Caco-2 (cell line): ENCODE data around the gene CRAMP1. TPM values are rescaled to one million over a fixed set of nuclear protein-coding genes. Genes with fewer than 3 reads are reported as not detected.
A peak's percentile ranks its signal among the peaks of the same experiment; 100 is the strongest.

ENCODE experiments used
- BruUV-seq: library from RNA; stranded (reverse); fragments of 400-500 nt; replicated peaks from 2 replicates; lab custom pipeline; 2021; lab: Mats Ljungman, UMichigan
- CTCF ChIA-PET: fragments of 300-600 bp; sonication (Branson Sonifier 250); formaldehyde crosslinking; loops from one replicate; lab custom pipeline; 2022; ENCODE audit warnings: antibody characterized with exemption; lab: Charles Lee
- POLR2A ChIA-PET: fragments of 300-600 bp; sonication (Branson Sonifier 250); formaldehyde crosslinking; loops from one replicate; lab custom pipeline; 2022; ENCODE audit warnings: antibody characterized with exemption; lab: Charles Lee
- DNase-seq, 2 experiments: peaks; one replicate each; pipeline versions ENCODE4 v3.0.0 to v3.0.0-alpha.2; 2020 to 2022
- H3K27me3 ChIP-seq: replicated peaks from 2 replicates; pipeline ENCODE4 v1.6.0; 2011; ENCODE audit warnings: low read length; ENCODE audit not compliant: control insufficient read depth, insufficient read depth
- H3K36me3 ChIP-seq: 2 replicates; pipeline ENCODE4 v1.5.1; 2011; ENCODE audit warnings: low read length; ENCODE audit not compliant: control insufficient read depth, insufficient read depth
- H3K4me1 ChIP-seq: fragments of 250-450 bp; sonication (Bioruptor Pico); 2 replicates; pipeline ENCODE4 v1.5.1; 2020; ENCODE audit warnings: mild to moderate bottlenecking
- H3K4me3 ChIP-seq: 2 replicates; pipeline ENCODE4 v1.5.1; 2011; ENCODE audit warnings: low read depth, mild to moderate bottlenecking, control low read depth, low read length
- H3K9me3 ChIP-seq: fragments of 250-450 bp; sonication (Bioruptor Pico); 2 replicates; pipeline ENCODE4 v1.5.1; 2020; ENCODE audit warnings: mild to moderate bottlenecking, moderate library complexity
- H3K27ac Mint-ChIP-seq: one replicate; pipeline ENCODE4 v1.8.0; 2022; ENCODE audit warnings: mixed read lengths; ENCODE audit not compliant: unreplicated experiment
- H3K27me3 Mint-ChIP-seq: one replicate; pipeline ENCODE4 v1.8.0; 2022; ENCODE audit warnings: mixed read lengths; ENCODE audit not compliant: insufficient read depth, unreplicated experiment
- H3K36me3 Mint-ChIP-seq: one replicate; pipeline ENCODE4 v1.8.0; 2022; ENCODE audit warnings: mild to moderate bottlenecking, mixed read lengths; ENCODE audit not compliant: insufficient read depth, unreplicated experiment
- H3K4me1 Mint-ChIP-seq: one replicate; pipeline ENCODE4 v1.8.0; 2022; ENCODE audit warnings: low read depth, mixed read lengths; ENCODE audit not compliant: unreplicated experiment
- H3K4me3 Mint-ChIP-seq: one replicate; pipeline ENCODE4 v1.8.0; 2022; ENCODE audit warnings: mild to moderate bottlenecking, moderate library complexity, mixed read lengths; ENCODE audit not compliant: unreplicated experiment
- H3K9me3 Mint-ChIP-seq: one replicate; pipeline ENCODE4 v1.8.0; 2022; ENCODE audit warnings: mixed read lengths; ENCODE audit not compliant: unreplicated experiment
- intact Hi-C: fragments of 100-400 bp; cut with micrococcal nuclease; formaldehyde crosslinking; loops from one replicate; pipeline ENCODE4 v1.10.0; 2022; ENCODE audit not compliant: unreplicated experiment
- total RNA-seq: library from RNA; stranded (reverse); gene quantifications from 2 replicates; pipeline ENCODE4 v1.2.3, GENCODE V29; 2022
- TF ChIP-seq, protein P1 (sequence below), 2 experiments: fragments of 200-600 bp in 1 of 2; IDR thresholded peaks; 1 replicate in 1 of 2; 2 replicates in 1 of 2; pipeline versions ENCODE4 v1.5.1 to v1.8.0; 2011 to 2022; ENCODE audit warnings: antibody characterized with exemption in 1 of 2, control low read depth in 1 of 2, inconsistent platforms in 1 of 2, low read depth in 1 of 2, low read length in 1 of 2, mild to moderate bottlenecking in 1 of 2, moderate library complexity in 1 of 2; ENCODE audit not compliant: insufficient read depth in 1 of 2, severe bottlenecking in 1 of 2, unreplicated experiment in 1 of 2

The CRAMP1 gene
- total RNA-seq, 1 experiment from 2014 or later = 24.7 TPM

GRCh38 chr16:1635070-1635469 lies 22.9 kb downstream of the CRAMP1 start:
- Mint-ChIP-seq H3K9me3 (no peaks in the 10 kb centered on the region), H3K4me3 (no peak overlapping the region), H3K27ac (no peak overlapping the region), H3K36me3 (peaks cover 28% of the 10 kb centered on the region), H3K27me3 (no peaks in the 10 kb centered on the region), H3K4me1 (peaks cover 7% of the 10 kb centered on the region)
- DNase-seq = no peak
- no peaks in the 10 kb centered on the region for H3K9me3 ChIP-seq
- ChIA-PET POLR2A (no interaction called here), CTCF (no interaction called here)
- H3K36me3 ChIP-seq = no peaks in the 10 kb centered on the region; the same call in 1 of the 2 replicates
- intact Hi-C loops = no loop called here
- no peaks in the 10 kb centered on the region for H3K27me3 ChIP-seq
- TF ChIP-seq, protein P1, sequence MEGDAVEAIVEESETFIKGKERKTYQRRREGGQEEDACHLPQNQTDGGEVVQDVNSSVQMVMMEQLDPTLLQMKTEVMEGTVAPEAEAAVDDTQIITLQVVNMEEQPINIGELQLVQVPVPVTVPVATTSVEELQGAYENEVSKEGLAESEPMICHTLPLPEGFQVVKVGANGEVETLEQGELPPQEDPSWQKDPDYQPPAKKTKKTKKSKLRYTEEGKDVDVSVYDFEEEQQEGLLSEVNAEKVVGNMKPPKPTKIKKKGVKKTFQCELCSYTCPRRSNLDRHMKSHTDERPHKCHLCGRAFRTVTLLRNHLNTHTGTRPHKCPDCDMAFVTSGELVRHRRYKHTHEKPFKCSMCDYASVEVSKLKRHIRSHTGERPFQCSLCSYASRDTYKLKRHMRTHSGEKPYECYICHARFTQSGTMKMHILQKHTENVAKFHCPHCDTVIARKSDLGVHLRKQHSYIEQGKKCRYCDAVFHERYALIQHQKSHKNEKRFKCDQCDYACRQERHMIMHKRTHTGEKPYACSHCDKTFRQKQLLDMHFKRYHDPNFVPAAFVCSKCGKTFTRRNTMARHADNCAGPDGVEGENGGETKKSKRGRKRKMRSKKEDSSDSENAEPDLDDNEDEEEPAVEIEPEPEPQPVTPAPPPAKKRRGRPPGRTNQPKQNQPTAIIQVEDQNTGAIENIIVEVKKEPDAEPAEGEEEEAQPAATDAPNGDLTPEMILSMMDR (IDR thresholded peaks at IDR 0.05; ENCODE audit: insufficient read depth in 1 of 2, low read depth in 1 of 2, low read length in 1 of 2, severe bottlenecking in 1 of 2, unreplicated experiment in 1 of 2) = no peak
- no TSS peak for BruUV-seq
- 0 out of 2 replicates have a peak, but pooled peaks cover 7% of the 10 kb centered on the region for H3K4me1 ChIP-seq
- H3K4me3 ChIP-seq = no peak overlapping the region

DNA sequence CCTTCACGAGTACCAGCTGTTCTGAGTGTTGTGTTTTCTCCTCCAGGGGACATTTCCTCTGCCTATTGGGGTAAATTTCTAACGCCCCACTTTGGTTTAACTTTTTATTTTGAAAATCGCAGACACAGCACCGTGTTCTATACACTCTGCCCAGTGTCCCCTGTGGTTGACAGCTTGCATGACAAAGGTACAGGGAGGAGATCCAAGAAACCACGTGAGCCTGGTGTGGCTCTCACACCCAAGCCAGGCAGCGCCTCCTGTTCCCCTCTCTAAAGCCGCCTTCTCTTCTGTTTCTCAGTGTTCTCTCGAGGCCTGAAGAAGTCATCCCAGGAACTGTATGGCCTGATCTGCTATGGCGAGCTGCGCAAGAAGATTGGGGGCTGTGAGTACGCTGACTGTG lies 25.4 kb downstream of the CRAMP1 start:
- H3K4me3 Mint-ChIP-seq = no peak overlapping the region
- H3K27ac Mint-ChIP-seq = no peak overlapping the region
- no peaks in the 10 kb centered on the region for H3K27me3 ChIP-seq
- 0 out of 2 replicates have a peak, but pooled peaks cover 7% of the 10 kb centered on the region for H3K4me1 ChIP-seq
- TF ChIP-seq, protein P1 (IDR thresholded peaks at IDR 0.05; ENCODE audit: insufficient read depth in 1 of 2, low read depth in 1 of 2, low read length in 1 of 2, severe bottlenecking in 1 of 2, unreplicated experiment in 1 of 2) = no peak
- peaks cover 7% of the 10 kb centered on the region for H3K4me1 Mint-ChIP-seq
- BruUV-seq = no TSS peak
- no peaks in the 10 kb centered on the region for H3K9me3 Mint-ChIP-seq
- H3K36me3 ChIP-seq = peaks cover 2% of the 10 kb centered on the region
- H3K36me3 Mint-ChIP-seq = peaks cover 40% of the 10 kb centered on the region
- ChIA-PET POLR2A (no interaction called here), CTCF (no interaction called here)
- DNase-seq = no peak
- H3K9me3 ChIP-seq = no peaks in the 10 kb centered on the region
- no peak overlapping the region for H3K4me3 ChIP-seq
- no peaks in the 10 kb centered on the region for H3K27me3 Mint-ChIP-seq
- intact Hi-C loops = no loop called here

DNA sequence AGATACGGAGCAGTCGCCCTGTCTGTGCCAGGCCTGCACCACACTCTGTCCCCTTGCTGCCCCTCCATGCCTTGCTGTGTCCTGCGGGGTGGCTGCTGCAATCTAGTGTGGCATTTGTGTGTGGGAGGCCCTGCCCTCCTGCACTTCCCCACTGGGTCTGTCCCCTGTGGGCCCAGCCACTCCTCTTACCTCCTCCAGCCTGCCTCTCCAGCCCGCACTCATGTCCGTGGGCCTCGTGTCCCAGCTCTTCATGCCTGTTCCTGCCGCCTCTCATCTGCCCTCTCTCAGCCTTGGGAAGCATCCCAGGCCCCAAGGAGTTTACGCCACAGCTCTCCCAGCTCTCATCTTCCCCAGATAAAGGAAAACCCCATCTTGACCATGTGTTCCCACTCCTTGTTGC lies 26.6 kb downstream of the CRAMP1 start:
- Histone ChIP-seq H3K9me3 (no peaks in the 10 kb centered on the region), H3K4me3 (no peak overlapping the region), H3K4me1 (0 out of 2 replicates have a peak, but pooled peaks cover 7% of the 10 kb centered on the region), H3K27me3 (no peaks in the 10 kb centered on the region), H3K36me3 (peaks cover 2% of the 10 kb centered on the region)
- H3K4me3 Mint-ChIP-seq = no peak overlapping the region
- peak overlapping the region; percentile 29 for H3K27ac Mint-ChIP-seq
- H3K4me1 Mint-ChIP-seq = peaks cover 7% of the 10 kb centered on the region
- TF ChIP-seq, protein P1 (IDR thresholded peaks at IDR 0.05; ENCODE audit: insufficient read depth in 1 of 2, low read depth in 1 of 2, low read length in 1 of 2, severe bottlenecking in 1 of 2, unreplicated experiment in 1 of 2) = no peak
- no TSS peak for BruUV-seq
- peaks cover 43% of the 10 kb centered on the region for H3K36me3 Mint-ChIP-seq
- POLR2A ChIA-PET = no interaction called here
- intact Hi-C loops = no loop called here
- H3K27me3 Mint-ChIP-seq = no peaks in the 10 kb centered on the region
- CTCF ChIA-PET = no interaction called here
- no peak for DNase-seq
- H3K9me3 Mint-ChIP-seq = no peaks in the 10 kb centered on the region
